ENCODE results near the gene ORMDL3.
"Not testable (repeated sequence)": the region's sequence is repeated elsewhere in the genome, so short reads cannot be mapped to it uniquely, and the experiment has no call there.

ORMDL3 gene

DNA sequence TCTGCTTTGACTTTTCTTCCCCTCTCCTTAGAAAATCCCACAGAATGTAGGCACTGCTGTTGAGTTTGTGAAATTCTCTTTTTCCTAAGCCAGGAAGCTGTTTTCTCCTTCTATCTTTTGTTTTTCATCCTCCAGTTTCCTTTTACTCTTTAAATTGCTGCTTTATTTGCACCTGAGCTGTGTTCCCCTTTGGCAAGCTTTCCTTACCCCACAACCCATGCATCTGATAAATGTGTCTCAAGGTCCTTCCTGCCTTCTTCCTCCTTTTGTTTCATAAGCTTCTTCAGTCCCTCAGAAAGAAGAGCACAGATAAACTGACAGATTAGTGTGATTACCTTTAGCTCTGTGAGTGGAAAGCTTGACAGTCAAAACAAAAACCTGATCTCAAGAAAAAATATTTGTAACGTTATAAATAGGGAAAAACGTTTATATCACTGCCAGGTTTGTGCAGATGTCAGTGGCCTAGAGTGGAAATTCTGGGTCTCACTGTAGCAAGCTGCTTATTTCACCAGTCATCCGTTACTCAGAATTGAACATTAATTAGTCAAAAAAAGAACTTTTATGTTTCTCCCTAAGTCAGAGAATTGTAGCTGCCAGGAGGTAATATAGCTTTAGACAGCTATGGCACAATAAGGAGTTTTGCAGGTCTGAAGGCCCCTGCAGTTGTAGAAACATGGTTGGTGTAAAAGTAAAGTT lies 32.6 kb downstream of the ORMDL3 start:
- TF ChIP-seq, protein P1, sequence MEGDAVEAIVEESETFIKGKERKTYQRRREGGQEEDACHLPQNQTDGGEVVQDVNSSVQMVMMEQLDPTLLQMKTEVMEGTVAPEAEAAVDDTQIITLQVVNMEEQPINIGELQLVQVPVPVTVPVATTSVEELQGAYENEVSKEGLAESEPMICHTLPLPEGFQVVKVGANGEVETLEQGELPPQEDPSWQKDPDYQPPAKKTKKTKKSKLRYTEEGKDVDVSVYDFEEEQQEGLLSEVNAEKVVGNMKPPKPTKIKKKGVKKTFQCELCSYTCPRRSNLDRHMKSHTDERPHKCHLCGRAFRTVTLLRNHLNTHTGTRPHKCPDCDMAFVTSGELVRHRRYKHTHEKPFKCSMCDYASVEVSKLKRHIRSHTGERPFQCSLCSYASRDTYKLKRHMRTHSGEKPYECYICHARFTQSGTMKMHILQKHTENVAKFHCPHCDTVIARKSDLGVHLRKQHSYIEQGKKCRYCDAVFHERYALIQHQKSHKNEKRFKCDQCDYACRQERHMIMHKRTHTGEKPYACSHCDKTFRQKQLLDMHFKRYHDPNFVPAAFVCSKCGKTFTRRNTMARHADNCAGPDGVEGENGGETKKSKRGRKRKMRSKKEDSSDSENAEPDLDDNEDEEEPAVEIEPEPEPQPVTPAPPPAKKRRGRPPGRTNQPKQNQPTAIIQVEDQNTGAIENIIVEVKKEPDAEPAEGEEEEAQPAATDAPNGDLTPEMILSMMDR (IDR thresholded peaks at IDR 0.05; ENCODE audit: borderline replicate concordance, extremely low read depth, low read length, poor library complexity, severe bottlenecking), result no peak
- no peak for TF ChIP-seq EZH2 (IDR thresholded peaks at IDR 0.05; ENCODE audit: borderline replicate concordance, low read depth, low read length, severe bottlenecking)
- Histone ChIP-seq H3K9ac (ENCODE audit: low read depth, low read length) (no peak overlapping the region), H3K27ac (ENCODE audit: low read length) (no peak overlapping the region), H3K27me3 (ENCODE audit: insufficient read depth, low read length, poor library complexity) (peaks cover 1% of the 10 kb centered on the region), H3K4me1 (ENCODE audit: insufficient read depth, low read length) (no peaks in the 10 kb centered on the region), H3K36me3 (ENCODE audit: insufficient read depth, low read length) (no peaks in the 10 kb centered on the region), H3K4me2 (ENCODE audit: insufficient read depth, low read length) (no peak overlapping the region), H3K9me3 (ENCODE audit: insufficient read depth, low read length, severe bottlenecking) (no peaks in the 10 kb centered on the region), H3K79me2 (ENCODE audit: insufficient read depth, low read length) (no peaks in the 10 kb centered on the region), H3K4me3 (ENCODE audit: low read depth in 1 of 2, low read length in 2 of 2) (no peak overlapping the region), H2AFZ (ENCODE audit: low read depth, low read length) (no peak overlapping the region), H4K20me1 (ENCODE audit: insufficient read depth, low read length) (no peaks in the 10 kb centered on the region)
- no peak for ATAC-seq (ENCODE audit: insufficient read depth, low read depth)
- no peak for DNase-seq

DNA sequence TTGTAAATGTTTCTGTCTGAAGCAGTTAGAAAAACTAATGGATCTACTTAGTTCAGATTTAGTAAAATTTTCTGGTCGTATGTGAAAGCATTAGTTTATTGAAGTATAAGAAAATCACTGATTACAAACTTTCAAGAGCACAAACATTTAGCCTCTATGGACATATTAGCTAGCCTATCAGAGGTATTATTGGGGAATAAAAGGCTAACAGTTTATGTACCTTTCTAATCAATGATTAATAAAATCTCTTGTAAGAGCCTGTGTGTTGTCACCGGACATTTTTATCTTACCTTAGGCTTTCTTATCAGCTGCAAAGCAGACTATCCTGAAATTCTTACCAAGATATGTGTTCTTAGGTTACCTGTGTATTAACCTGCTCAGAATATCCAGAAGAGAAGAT lies 38.2 kb downstream of the ORMDL3 start:
- ATAC-seq (ENCODE audit: insufficient read depth, low read depth) (no peak), DNase-seq (no peak)
- Histone ChIP-seq H2AFZ (ENCODE audit: low read depth, low read length) (no peak overlapping the region), H3K4me3 (ENCODE audit: low read depth in 1 of 2, low read length in 2 of 2) (no peak overlapping the region), H3K9me3 (ENCODE audit: insufficient read depth, low read length, severe bottlenecking) (no peaks in the 10 kb centered on the region), H3K4me1 (ENCODE audit: insufficient read depth, low read length) (no peaks in the 10 kb centered on the region), H4K20me1 (ENCODE audit: insufficient read depth, low read length) (no peaks in the 10 kb centered on the region), H3K79me2 (ENCODE audit: insufficient read depth, low read length) (no peaks in the 10 kb centered on the region), H3K36me3 (ENCODE audit: insufficient read depth, low read length) (no peaks in the 10 kb centered on the region), H3K9ac (ENCODE audit: low read depth, low read length) (no peak overlapping the region), H3K4me2 (ENCODE audit: insufficient read depth, low read length) (no peak overlapping the region), H3K27me3 (ENCODE audit: insufficient read depth, low read length, poor library complexity) (peaks cover 7% of the 10 kb centered on the region), H3K27ac (ENCODE audit: low read length) (no peak overlapping the region)
- no peak for TF ChIP-seq EZH2 (IDR thresholded peaks at IDR 0.05; ENCODE audit: borderline replicate concordance, low read depth, low read length, severe bottlenecking)
- TF ChIP-seq, protein P1 (IDR thresholded peaks at IDR 0.05; ENCODE audit: borderline replicate concordance, extremely low read depth, low read length, poor library complexity, severe bottlenecking), result no peak

DNA sequence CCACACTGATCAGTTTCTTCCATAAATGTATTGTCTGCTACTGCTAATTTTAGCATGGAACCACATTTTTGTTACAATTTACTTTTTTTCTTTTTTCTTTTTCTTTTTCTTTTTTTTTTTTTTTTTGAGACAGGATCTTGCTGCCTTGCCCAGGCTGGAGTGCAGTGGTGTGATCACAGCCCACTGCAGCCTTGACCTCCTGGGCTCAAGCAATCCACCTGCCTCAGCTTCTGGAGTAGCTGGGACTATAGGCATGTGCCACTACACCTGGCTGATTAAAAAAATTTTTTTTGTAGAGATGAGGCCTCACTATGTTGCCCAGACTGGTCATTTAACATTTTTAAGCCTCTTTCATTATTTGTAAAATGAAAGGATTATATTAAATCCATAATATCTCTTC lies 40.3 kb downstream of the ORMDL3 start:
- Histone ChIP-seq H3K4me3 (ENCODE audit: low read depth in 1 of 2, low read length in 2 of 2) (no peak overlapping the region), H3K36me3 (ENCODE audit: insufficient read depth, low read length) (no peaks in the 10 kb centered on the region), H3K4me1 (ENCODE audit: insufficient read depth, low read length) (no peaks in the 10 kb centered on the region), H3K79me2 (ENCODE audit: insufficient read depth, low read length) (no peaks in the 10 kb centered on the region), H2AFZ (ENCODE audit: low read depth, low read length) (no peak overlapping the region), H3K4me2 (ENCODE audit: insufficient read depth, low read length) (no peak overlapping the region), H3K27ac (ENCODE audit: low read length) (no peak overlapping the region), H3K9me3 (ENCODE audit: insufficient read depth, low read length, severe bottlenecking) (no peaks in the 10 kb centered on the region), H3K27me3 (ENCODE audit: insufficient read depth, low read length, poor library complexity) (peaks cover 7% of the 10 kb centered on the region), H3K9ac (ENCODE audit: low read depth, low read length) (no peak overlapping the region), H4K20me1 (ENCODE audit: insufficient read depth, low read length) (no peaks in the 10 kb centered on the region)
- ATAC-seq (ENCODE audit: insufficient read depth, low read depth) (no peak), DNase-seq (no peak)
- TF ChIP-seq EZH2 (IDR thresholded peaks at IDR 0.05; ENCODE audit: borderline replicate concordance, low read depth, low read length, severe bottlenecking), result no peak

DNA sequence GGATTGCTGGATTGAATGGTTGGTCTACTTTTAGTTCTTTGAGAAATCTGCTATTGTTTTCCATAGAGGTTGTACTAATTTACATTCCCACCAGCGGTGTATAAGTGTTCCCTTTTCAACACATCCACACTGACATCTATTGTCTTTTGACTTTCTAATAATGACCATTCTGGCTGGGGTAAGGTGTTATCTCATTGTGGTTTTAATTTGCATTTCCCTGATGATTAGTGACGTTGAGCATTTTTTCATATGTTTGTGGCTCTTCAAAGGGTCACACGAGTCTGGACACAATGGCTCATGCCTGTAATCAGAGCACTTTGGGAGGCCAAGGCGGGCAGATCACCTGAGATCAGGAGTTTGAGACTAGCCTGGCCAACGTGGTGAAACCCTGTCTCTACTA lies 41.3 kb downstream of the ORMDL3 start:
- not testable (repeated sequence) for H3K79me2 ChIP-seq (ENCODE audit: insufficient read depth, low read length); H3K9me3 ChIP-seq (ENCODE audit: insufficient read depth, low read length, severe bottlenecking); H3K27me3 ChIP-seq (ENCODE audit: insufficient read depth, low read length, poor library complexity); H3K4me1 ChIP-seq (ENCODE audit: insufficient read depth, low read length); H3K4me3 ChIP-seq (ENCODE audit: low read depth in 1 of 2, low read length in 2 of 2); ATAC-seq (ENCODE audit: insufficient read depth, low read depth); H2AFZ ChIP-seq (ENCODE audit: low read depth, low read length); H3K36me3 ChIP-seq (ENCODE audit: insufficient read depth, low read length); H3K4me2 ChIP-seq (ENCODE audit: insufficient read depth, low read length); DNase-seq; H3K9ac ChIP-seq (ENCODE audit: low read depth, low read length); H4K20me1 ChIP-seq (ENCODE audit: insufficient read depth, low read length); H3K27ac ChIP-seq (ENCODE audit: low read length)

Measured in DND-41 (cell line).